Measurements from ENCODE around the gene TMEM59L. TPM values are rescaled to one million over a fixed set of nuclear protein-coding genes. Genes with fewer than 3 reads are reported as not detected.

The TMEM59L gene
- total and polyA plus RNA-seq, 12 donors, result 0.89 to 14.5 (median 5.4) TPM

DNA sequence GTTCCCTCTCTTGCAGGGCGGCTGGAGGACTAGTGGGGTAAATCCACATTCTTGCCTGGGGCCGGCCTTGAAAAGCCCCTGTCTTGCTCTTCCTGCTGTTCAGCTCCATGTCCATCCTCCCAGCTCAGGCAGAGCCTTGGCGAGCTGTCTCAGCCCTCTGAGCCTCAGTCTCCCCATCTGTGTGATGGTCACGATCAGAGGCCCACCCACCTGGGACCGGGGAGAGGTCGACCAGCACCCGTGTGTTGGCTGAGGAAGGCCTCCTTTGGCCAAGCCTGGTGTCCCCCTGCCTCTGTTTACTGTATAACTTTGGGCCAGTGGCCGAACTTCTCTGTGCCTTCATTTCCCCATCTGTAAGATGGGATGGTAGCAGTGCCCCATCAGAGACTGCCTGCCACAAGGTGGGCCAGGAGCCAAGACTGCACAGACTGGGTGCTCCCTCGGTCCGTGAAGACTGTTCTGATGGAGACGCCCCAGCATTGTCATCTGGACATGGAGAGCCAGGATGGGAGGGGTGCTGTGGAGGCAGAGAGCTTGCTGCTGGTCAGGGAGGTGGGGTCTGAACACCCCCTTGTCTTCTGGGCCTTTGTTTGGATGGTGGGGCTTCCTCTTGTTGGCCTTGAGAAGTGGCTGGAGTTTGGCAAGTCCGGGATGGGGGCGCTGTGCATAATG, 42.6 kb downstream of the TMEM59L start:
- H3K27me3 ChIP-seq, result no peaks in the 10 kb centered on the region
- peaks cover 4 to 49% of the 10 kb centered on the region in 2 donors for H3K4me1 ChIP-seq (replicated peaks in 1 of 2)
- 89 to 98% (median 96%) methylated on average over 7 to 13 of the region's 13 CpGs for WGBS, 4 donors
- DNase-seq, result no peak
- TF ChIP-seq, protein P1, sequence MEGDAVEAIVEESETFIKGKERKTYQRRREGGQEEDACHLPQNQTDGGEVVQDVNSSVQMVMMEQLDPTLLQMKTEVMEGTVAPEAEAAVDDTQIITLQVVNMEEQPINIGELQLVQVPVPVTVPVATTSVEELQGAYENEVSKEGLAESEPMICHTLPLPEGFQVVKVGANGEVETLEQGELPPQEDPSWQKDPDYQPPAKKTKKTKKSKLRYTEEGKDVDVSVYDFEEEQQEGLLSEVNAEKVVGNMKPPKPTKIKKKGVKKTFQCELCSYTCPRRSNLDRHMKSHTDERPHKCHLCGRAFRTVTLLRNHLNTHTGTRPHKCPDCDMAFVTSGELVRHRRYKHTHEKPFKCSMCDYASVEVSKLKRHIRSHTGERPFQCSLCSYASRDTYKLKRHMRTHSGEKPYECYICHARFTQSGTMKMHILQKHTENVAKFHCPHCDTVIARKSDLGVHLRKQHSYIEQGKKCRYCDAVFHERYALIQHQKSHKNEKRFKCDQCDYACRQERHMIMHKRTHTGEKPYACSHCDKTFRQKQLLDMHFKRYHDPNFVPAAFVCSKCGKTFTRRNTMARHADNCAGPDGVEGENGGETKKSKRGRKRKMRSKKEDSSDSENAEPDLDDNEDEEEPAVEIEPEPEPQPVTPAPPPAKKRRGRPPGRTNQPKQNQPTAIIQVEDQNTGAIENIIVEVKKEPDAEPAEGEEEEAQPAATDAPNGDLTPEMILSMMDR (IDR thresholded peaks at IDR 0.05), result no peak
- TF ChIP-seq POLR2A (IDR thresholded peaks at IDR 0.05), result no peak
- no peaks in the 10 kb centered on the region for H3K36me3 ChIP-seq (replicated peaks in 1 of 2)
- intact Hi-C loops (cut with DNase I), result no loop called here
- no peaks in the 10 kb centered on the region for H3K9me3 ChIP-seq (replicated peaks in 1 of 3)
- peak overlapping the region in 1 of 5 donors; percentile 99 for H3K27ac ChIP-seq
- no peak overlapping the region for H3K4me3 ChIP-seq

DNA sequence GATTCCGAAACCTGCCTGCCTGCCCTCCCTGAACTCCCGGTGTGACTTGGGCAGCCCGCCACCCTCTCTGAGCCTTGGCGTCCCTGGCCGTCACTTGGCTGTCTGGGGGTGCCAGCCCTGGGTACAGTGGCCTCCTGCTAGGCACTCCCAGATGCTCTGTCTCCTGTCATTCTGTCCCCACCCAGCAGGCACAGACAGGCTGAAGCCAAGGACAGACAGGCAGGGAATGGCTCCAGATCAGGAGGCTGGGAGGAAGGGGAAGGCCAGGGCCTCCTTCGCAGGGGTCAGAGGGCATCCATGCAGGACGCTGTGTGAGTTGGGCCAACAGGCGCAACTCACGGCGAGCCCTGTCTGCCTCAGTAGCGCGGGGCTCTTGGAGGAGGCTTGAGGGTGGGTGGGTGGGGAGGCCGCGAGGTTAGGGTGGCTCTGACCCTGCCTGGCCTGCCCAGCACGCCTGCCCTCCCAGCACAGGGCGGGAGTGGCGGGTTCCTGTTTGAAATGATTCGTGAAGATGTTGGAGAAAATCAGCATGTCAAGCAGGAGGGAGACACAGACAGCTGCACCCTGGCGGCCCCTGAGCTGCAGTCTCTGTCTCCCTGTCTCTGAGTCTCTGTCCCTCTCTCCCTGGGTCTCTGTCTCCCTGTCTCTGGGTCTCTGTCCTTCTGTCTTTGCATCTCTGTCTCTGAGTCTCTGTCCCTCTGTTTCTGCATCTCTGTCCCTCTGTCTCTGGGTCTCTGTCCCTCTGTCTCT, 43.8 kb downstream of the TMEM59L start:
- Histone ChIP-seq H3K27me3 (no peaks in the 10 kb centered on the region), H3K27ac (peak overlapping the region in 2 of 5 donors; percentile 30 to 99), H3K36me3 (replicated peaks in 1 of 2) (no peaks in the 10 kb centered on the region), H3K4me1 (replicated peaks in 1 of 2) (peaks cover 4 to 50% of the 10 kb centered on the region in 2 donors), H3K4me3 (no peak overlapping the region), H3K9me3 (replicated peaks in 1 of 3) (no peaks in the 10 kb centered on the region)
- DNase-seq, result peak in 6 of 7 donors; percentile 51 to 74 (median 66)
- intact Hi-C loops (cut with DNase I), result no loop called here
- 41 to 71% (median 48%) methylated on average over 6 to 19 of the region's 19 CpGs for WGBS, 4 donors
- TF ChIP-seq POLR2A (IDR thresholded peaks at IDR 0.05), result no peak
- TF ChIP-seq, protein P1 (IDR thresholded peaks at IDR 0.05), result no peak

DNA sequence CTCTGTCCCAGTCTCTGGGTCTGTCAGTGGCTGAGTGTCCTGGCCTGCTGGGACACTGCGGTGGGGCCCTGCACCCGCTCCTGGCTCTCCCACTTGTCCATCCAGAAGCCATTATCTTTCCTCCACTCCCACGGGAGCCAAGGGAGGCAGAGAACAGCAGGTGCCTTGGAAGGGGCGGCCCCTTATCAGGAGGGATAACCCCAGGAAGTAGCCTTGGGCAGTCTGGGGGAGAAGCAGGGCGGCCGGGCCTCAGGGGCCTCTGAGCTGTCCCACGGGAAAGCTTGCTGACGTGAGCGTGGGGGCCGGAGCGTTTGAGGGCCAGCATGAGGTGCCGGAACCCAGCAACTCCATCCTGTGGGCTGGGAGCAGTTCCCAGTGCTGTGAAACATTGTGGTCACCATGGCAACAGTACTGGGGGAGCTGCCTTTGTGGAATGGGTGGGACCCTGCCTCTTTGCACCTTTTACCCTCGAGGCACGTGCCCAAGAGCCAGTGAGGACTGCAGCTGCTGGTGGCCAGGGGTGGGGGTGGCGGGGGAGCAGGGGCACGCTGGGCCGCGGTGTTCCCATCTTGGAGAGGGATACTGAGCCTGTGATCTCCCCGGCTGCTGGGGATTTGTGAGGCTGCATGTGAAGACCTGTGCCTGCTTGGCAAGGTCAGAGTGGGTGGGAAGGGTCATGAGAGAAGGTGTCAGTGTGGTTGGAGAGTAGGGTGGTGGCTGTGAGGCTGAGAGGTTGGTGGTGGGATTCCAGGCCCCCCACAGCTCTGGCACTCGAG, 45.1 kb downstream of the TMEM59L start:
- Histone ChIP-seq H3K4me3 (no peak overlapping the region), H3K36me3 (replicated peaks in 1 of 2) (no peaks in the 10 kb centered on the region), H3K27ac (peak overlapping the region in 4 of 5 donors; percentile 36 to 99 (median 90)), H3K4me1 (replicated peaks in 1 of 2) (peaks cover 4 to 50% of the 10 kb centered on the region in 2 donors), H3K27me3 (no peaks in the 10 kb centered on the region), H3K9me3 (replicated peaks in 1 of 3) (no peaks in the 10 kb centered on the region)
- DNase-seq, result peak in 5 of 7 donors; percentile 51 to 81 (median 66)
- intact Hi-C loops (cut with DNase I), result no loop called here
- TF ChIP-seq, protein P1 (IDR thresholded peaks at IDR 0.05), result no peak
- TF ChIP-seq POLR2A (IDR thresholded peaks at IDR 0.05), result no peak
- 61 to 76% (median 66%) methylated on average over 7 to 20 of the region's 20 CpGs for WGBS, 4 donors

DNA sequence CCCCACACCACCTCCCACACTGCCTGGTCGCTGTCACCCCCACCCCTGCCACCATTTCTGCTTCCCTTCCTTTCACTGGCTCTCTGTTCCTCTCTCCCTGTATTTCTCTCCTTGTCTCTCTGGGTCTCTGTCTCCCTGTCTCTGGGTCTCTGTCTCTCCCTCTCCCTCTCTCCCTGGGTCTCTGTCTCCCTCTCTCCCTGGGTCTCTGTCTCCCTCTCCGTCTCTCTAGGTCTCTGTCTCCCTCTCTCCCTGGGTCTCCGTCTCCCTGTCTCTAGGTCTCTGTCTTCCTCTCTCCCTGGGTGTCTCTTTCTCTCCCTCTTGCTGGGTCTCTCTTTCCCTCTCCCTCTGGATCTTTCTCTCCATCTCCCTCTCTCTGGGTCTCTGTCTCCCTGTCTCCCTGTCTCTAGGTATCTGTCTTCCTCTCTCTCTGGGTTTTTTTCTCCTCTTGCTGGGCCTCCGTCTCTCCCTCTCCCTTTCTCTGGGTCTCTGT, 45.7 kb downstream of the TMEM59L start:
- no peak for TF ChIP-seq POLR2A (IDR thresholded peaks at IDR 0.05)
- TF ChIP-seq, protein P1 (IDR thresholded peaks at IDR 0.05), result no peak
- H3K27ac ChIP-seq, result peak overlapping the region in 4 of 5 donors; percentile 36 to 99 (median 90)
- H3K27me3 ChIP-seq, result no peaks in the 10 kb centered on the region
- no peak overlapping the region for H3K4me3 ChIP-seq
- intact Hi-C loops (cut with DNase I), result no loop called here
- 87 to 91% (median 89%) methylated on average over 4 of the region's 4 CpGs for WGBS, 4 donors
- H3K4me1 ChIP-seq (replicated peaks in 1 of 2), result peaks cover 4 to 50% of the 10 kb centered on the region in 2 donors
- DNase-seq, result no peak
- H3K36me3 ChIP-seq (replicated peaks in 1 of 2), result no peaks in the 10 kb centered on the region
- H3K9me3 ChIP-seq (replicated peaks in 1 of 3), result no peaks in the 10 kb centered on the region

All from adrenal gland (tissue), 12 donors.